ENCODE results near the gene UST.
"Not testable (repeated sequence)": the region's sequence is repeated elsewhere in the genome, so short reads cannot be mapped to it uniquely, and the experiment has no call there.

The UST gene

GRCh38 chr6:148846778-148847761 is 100.2 kb downstream of the UST start:
- peak; percentile 24 for DNase-seq (ENCODE audit: low read depth)
- no peak overlapping the region for H3K4me3 ChIP-seq (ENCODE audit: low read depth, low read length)
- TF ChIP-seq, protein P1, sequence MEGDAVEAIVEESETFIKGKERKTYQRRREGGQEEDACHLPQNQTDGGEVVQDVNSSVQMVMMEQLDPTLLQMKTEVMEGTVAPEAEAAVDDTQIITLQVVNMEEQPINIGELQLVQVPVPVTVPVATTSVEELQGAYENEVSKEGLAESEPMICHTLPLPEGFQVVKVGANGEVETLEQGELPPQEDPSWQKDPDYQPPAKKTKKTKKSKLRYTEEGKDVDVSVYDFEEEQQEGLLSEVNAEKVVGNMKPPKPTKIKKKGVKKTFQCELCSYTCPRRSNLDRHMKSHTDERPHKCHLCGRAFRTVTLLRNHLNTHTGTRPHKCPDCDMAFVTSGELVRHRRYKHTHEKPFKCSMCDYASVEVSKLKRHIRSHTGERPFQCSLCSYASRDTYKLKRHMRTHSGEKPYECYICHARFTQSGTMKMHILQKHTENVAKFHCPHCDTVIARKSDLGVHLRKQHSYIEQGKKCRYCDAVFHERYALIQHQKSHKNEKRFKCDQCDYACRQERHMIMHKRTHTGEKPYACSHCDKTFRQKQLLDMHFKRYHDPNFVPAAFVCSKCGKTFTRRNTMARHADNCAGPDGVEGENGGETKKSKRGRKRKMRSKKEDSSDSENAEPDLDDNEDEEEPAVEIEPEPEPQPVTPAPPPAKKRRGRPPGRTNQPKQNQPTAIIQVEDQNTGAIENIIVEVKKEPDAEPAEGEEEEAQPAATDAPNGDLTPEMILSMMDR (conservative IDR thresholded peaks at IDR 0.05; ENCODE audit: low read depth, low read length) = no peak

GRCh38 chr6:148848915-148849314 is 102.1 kb downstream of the UST start:
- TF ChIP-seq, protein P1 (conservative IDR thresholded peaks at IDR 0.05; ENCODE audit: low read depth, low read length) = no peak
- DNase-seq (ENCODE audit: low read depth) = no peak
- H3K4me3 ChIP-seq (ENCODE audit: low read depth, low read length) = no peak overlapping the region

DNA sequence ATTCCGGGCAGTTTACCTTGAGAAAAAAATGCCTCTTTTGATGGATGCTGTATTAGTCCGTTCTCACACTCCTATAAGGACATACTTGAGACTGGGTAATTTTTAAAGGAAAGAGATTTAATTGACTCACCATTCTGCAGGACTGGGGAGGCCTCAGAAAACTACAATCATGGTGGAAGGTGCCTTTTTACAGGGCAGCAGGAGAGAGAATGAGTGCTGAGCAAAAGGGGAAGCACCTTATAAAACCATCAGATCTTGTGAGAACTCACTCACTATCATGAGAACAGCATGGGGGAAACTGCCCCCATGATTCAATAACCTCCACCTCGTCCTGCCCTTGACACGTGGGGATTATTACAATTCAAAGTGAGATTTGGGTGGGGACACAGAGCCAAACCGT is 102.6 kb downstream of the UST start:
- not testable (repeated sequence) for H3K4me3 ChIP-seq (ENCODE audit: low read depth, low read length); DNase-seq (ENCODE audit: low read depth)

DNA sequence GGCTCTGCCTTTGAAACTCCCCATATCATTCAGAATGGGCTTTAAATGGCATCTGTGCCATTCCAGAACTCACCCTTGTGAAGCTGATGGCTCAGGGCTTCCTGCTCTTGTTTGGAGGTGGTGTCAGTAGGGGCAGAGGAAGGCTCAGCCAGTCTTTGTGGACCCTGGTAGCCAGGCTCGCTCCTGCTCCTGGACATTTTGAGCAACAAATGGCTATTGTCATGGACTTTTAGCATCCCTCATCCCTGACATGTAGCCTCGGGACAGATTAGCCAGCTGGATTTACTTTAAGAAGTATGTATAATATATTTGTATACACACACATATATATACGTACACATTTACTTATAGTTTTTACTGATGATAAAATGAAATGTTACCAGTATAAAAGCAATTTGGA is 104.1 kb downstream of the UST start:
- TF ChIP-seq, protein P1 (conservative IDR thresholded peaks at IDR 0.05; ENCODE audit: low read depth, low read length) = no peak
- no peak overlapping the region for H3K4me3 ChIP-seq (ENCODE audit: low read depth, low read length)
- no peak for DNase-seq (ENCODE audit: low read depth)

DNA sequence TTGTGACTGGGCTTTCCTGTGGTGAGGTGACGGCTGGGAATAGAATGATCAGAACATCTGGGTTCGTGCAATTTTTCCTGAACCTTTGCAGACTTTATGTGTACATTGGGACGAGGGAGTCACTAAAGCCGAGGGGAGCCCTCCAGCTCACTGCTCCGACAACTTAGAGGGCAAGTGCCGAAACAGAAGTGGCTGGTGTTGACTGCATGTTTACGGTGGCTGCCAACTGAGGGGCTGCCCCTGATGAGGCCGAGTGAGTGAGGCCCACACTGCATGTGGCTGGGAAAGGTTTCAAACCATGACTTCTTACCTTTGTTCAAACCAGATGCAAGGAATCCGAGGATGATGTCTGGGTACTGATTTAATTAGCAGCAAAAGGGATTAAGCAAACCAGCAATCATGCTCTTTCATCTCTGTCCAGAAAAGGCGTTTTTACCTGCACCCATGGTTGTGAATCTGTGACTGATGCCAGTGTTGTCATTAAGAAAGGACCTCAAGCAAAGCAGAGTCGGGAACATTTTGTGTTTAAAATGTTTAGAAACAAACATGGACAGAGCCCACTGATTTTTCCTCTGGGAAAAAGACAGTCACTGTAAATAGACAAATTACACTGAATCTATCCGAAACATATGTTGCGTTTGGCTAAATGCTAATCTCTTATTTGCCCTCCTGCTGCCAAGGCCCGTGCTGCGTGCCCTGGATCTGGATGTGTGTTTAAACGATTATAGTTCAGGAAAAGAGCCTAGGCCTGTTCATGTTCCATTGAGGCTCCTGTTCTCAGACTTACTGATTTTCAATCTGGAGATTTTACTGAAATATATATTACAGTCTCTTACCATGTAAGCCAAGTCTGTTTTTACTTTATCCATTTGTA is 105.1 kb downstream of the UST start:
- no peak overlapping the region for H3K4me3 ChIP-seq (ENCODE audit: low read depth, low read length)
- no peak for DNase-seq (ENCODE audit: low read depth)
- TF ChIP-seq, protein P1 (conservative IDR thresholded peaks at IDR 0.05; ENCODE audit: low read depth, low read length) = no peak

DNA sequence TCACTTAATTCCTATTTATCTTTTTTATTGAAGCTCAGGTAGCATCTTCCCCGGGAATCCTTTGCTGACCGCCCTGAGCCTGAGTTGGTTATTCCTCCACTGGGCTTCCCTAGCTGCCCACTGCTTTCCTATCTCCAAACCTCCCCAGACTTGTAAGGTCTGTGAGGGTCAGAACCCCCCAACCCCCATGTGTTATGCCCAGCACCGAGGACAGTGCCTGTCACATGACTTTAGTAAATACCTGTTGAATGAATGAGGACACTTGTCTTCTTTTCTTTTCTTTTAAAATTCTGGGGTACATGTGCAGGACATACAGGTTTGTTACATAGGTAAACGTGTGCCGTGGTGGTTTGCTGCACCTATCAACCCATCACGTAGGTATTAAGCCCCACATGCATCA is 105.9 kb downstream of the UST start:
- H3K4me3 ChIP-seq (ENCODE audit: low read depth, low read length) = no peak overlapping the region
- DNase-seq (ENCODE audit: low read depth) = no peak
- TF ChIP-seq, protein P1 (conservative IDR thresholded peaks at IDR 0.05; ENCODE audit: low read depth, low read length) = no peak

DNA sequence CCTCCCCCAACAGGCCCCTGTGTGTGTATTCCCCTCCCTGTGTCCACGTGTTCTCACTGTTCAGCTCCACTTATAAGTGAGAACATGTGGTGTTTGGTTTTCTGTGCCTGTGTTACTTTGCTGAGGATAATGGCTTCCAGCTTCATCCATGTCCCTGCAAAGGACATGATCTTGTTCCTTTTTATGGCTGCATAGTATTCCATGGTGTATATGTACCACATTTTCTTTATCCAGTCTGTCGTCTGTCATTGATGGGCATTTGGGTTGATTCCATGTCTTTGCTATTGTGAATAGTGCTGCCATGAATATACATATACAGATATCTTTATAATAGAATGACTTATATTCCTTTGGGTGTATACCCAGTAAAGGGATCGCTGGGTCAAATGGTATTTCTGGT is 106.3 kb downstream of the UST start:
- DNase-seq (ENCODE audit: low read depth); H3K4me3 ChIP-seq (ENCODE audit: low read depth, low read length): not testable (repeated sequence)
